K562 (cell line): ENCODE data around the gene SRSF6. TPM values are rescaled to one million over a fixed set of nuclear protein-coding genes. Genes with fewer than 3 reads are reported as not detected.

Experiments used
- ATAC-seq: fragments of 200-7000 bp; cut with Tn5 transposase; 3 replicates; pipeline ENCODE4 v1.9.1; 2020; ENCODE audit warnings: moderate library complexity
- BruUV-seq: library from RNA; stranded (reverse); fragments of 400-500 nt; replicated peaks from 2 replicates; lab custom pipeline; 2021; lab: Mats Ljungman, UMichigan
- CTCF ChIA-PET: fragments of 300-600 bp; formaldehyde crosslinking; extraction: SDS; loops from one replicate; lab custom pipeline; 2021; ENCODE audit warnings: low intra/inter-chr PET ratio; lab: Yijun Ruan, JAX
- POLR2A ChIA-PET: fragments of 300-600, 350-650 bp; sonication (Branson Sonifier 250); formaldehyde crosslinking; extraction: SDS; loops from one replicate; lab custom pipeline; 2021; ENCODE audit warnings: antibody characterized with exemption, inconsistent platforms; lab: Yijun Ruan, JAX
- DNase-seq, 4 experiments: peaks; one replicate each; pipeline versions ENCODE4 v3.0.0 to v3.0.0-alpha.2; 2011 to 2018; ENCODE audit warnings: low spot score in 3 of 4, mixed read lengths in 3 of 4; ENCODE audit errors: extremely low read depth in 1 of 4
- FAIRE-seq: peaks from 2 replicates; lab custom pipeline; 2011; peaks lifted over from hg19 to GRCh38; lab: Jason Lieb, UNC
- H2AFZ ChIP-seq: 2 replicates; pipeline ENCODE4 v1.6.0; 2011; ENCODE audit warnings: low read depth, low read length, control low read depth, inconsistent platforms
- H3K27ac ChIP-seq: fragments of 200-600 bp; 3 replicates; pipeline ENCODE4 v1.8.0; 2011; ENCODE audit warnings: low read depth, mild to moderate bottlenecking, control low read depth, inconsistent platforms, low read length, moderate library complexity, mixed read lengths; ENCODE audit errors: extremely low read depth
- H3K27me3 ChIP-seq, 2 experiments: fragments of 300-600 bp in 1 of 2; 2 replicates in 1 of 2; 3 replicates in 1 of 2; pipeline versions ENCODE4 v1.6.0 to v1.8.0; 2011; ENCODE audit warnings: inconsistent platforms in 2 of 2, low read length in 2 of 2, mild to moderate bottlenecking in 1 of 2, mixed read lengths in 1 of 2, moderate library complexity in 1 of 2; ENCODE audit not compliant: control insufficient read depth in 2 of 2, insufficient read depth in 2 of 2
- H3K36me3 ChIP-seq: fragments of 300-600 bp; 3 replicates; pipeline ENCODE4 v1.8.0; 2011; ENCODE audit warnings: mild to moderate bottlenecking, low read length, inconsistent platforms; ENCODE audit not compliant: control insufficient read depth, insufficient read depth
- H3K4me1 ChIP-seq, 2 experiments: fragments of 200-600 bp in 1 of 2; replicated peaks in 1 of 2; 2 replicates in 1 of 2; 3 replicates in 1 of 2; pipeline versions ENCODE4 v1.5.1 to v1.8.0; 2011; ENCODE audit warnings: inconsistent platforms in 2 of 2, low read length in 2 of 2, mild to moderate bottlenecking in 1 of 2, mixed read lengths in 1 of 2, moderate library complexity in 1 of 2; ENCODE audit not compliant: control insufficient read depth in 2 of 2, insufficient read depth in 2 of 2
- H3K4me2 ChIP-seq: 2 replicates; pipeline ENCODE4 v1.6.1; 2011; ENCODE audit warnings: low read length, control low read depth, inconsistent platforms, mixed read lengths; ENCODE audit not compliant: insufficient read depth
- H3K4me3 ChIP-seq: fragments of 200-600 bp; sonication (generic), shearing (Covaris generic); 2 replicates; pipeline ENCODE4 v1.5.1; 2016; ENCODE audit warnings: control low read depth, inconsistent platforms
- H3K79me2 ChIP-seq: fragments of 200-600 bp; 3 replicates; pipeline ENCODE4 v1.8.0; 2011; ENCODE audit warnings: low read length, inconsistent platforms; ENCODE audit not compliant: control insufficient read depth, insufficient read depth
- H3K9ac ChIP-seq, 2 experiments: 2 replicates each; pipeline versions ENCODE4 v1.6.0 to v1.6.1; 2011; ENCODE audit warnings: low read depth in 2 of 2, low read length in 2 of 2, control low read depth in 1 of 2, inconsistent platforms in 1 of 2, mild to moderate bottlenecking in 1 of 2, mixed read lengths in 1 of 2; ENCODE audit not compliant: insufficient read depth in 1 of 2
- H3K9me1 ChIP-seq: one replicate; pipeline ENCODE4 v1.6.0; 2011; ENCODE audit warnings: inconsistent platforms, mild to moderate bottlenecking, low read length, moderate library complexity; ENCODE audit not compliant: control insufficient read depth, insufficient read depth
- H3K9me3 ChIP-seq: replicated peaks from 2 replicates; pipeline ENCODE4 v1.5.1; 2011; ENCODE audit warnings: low read depth, low read length, inconsistent platforms; ENCODE audit not compliant: control insufficient read depth, insufficient read depth
- H4K20me1 ChIP-seq: replicated peaks from 2 replicates; pipeline ENCODE4 v1.6.1; 2011; ENCODE audit warnings: low read length, inconsistent platforms, mixed read lengths; ENCODE audit not compliant: control insufficient read depth, insufficient read depth
- BMI1 ChIP-seq: fragments of 150-350 bp; IDR thresholded peaks from 2 replicates; pipeline ENCODE4 v1.6.1; 2014; ENCODE audit warnings: low read length
- BRF1 ChIP-seq: IDR thresholded peaks from 3 replicates; pipeline ENCODE4 v1.6.1; 2011; ENCODE audit warnings: borderline replicate concordance, mild to moderate bottlenecking; ENCODE audit not compliant: insufficient read length; ENCODE audit errors: extremely low read depth
- CHCHD3 ChIP-seq: fragments of 250-450 bp; sonication (Bioruptor Pico); IDR thresholded peaks from 2 replicates; pipeline ENCODE4 v2.1.2; 2022; ENCODE audit warnings: mild to moderate bottlenecking
- HES1 ChIP-seq: fragments of 450-650 bp; IDR thresholded peaks from 2 replicates; pipeline ENCODE4 v1.6.1; 2016; ENCODE audit warnings: low read depth, mild to moderate bottlenecking, moderate library complexity
- HNRNPLL ChIP-seq: fragments of 200-400 bp; formaldehyde crosslinking; IDR thresholded peaks from 2 replicates; pipeline ENCODE4 v1.6.1; 2017; ENCODE audit warnings: low read length, low read depth, mild to moderate bottlenecking; ENCODE audit not compliant: poor library complexity, severe bottlenecking
- L3MBTL2 ChIP-seq: fragments of 450-650 bp; IDR thresholded peaks from 2 replicates; pipeline ENCODE4 v1.6.1; 2016; ENCODE audit warnings: mild to moderate bottlenecking, moderate library complexity
- MLLT1 ChIP-seq, 2 experiments: fragments of 450-650 bp; IDR thresholded peaks; 2 replicates each; pipeline ENCODE4 v1.6.1; 2016
- PCBP2 ChIP-seq: fragments of 200-400 bp; formaldehyde crosslinking; IDR thresholded peaks from 2 replicates; pipeline ENCODE4 v1.6.1; 2018; ENCODE audit warnings: low read length, low read depth, mild to moderate bottlenecking, moderate library complexity; ENCODE audit not compliant: poor library complexity, severe bottlenecking
- POLR2G ChIP-seq: fragments of 200-400 bp; formaldehyde crosslinking; IDR thresholded peaks from 2 replicates; pipeline ENCODE4 v1.6.1; 2017; ENCODE audit warnings: low read depth, mild to moderate bottlenecking, antibody characterized with exemption, low read length, moderate library complexity
- SREBF2 ChIP-seq: sonication (generic); formaldehyde crosslinking; IDR thresholded peaks from 2 replicates; pipeline ENCODE4 v1.4.0; 2020; ENCODE audit warnings: mild to moderate bottlenecking, missing genetic modification reagents
- U2AF1 ChIP-seq: fragments of 200-400 bp; formaldehyde crosslinking; optimal IDR thresholded peaks from 2 replicates; pipeline ENCODE3; 2017; ENCODE audit warnings: mild to moderate bottlenecking, low read depth, low read length, moderate library complexity
- VEZF1 ChIP-seq: fragments of 200-800 bp; sonication (Bioruptor generic); IDR thresholded peaks from 2 replicates; pipeline ENCODE4 v1.6.1; 2017; ENCODE audit warnings: missing genetic modification characterization, missing compliant biosample characterization
- ZNF76 ChIP-seq: fragments of 250-450 bp; sonication (Bioruptor Pico); IDR thresholded peaks from 2 replicates; pipeline ENCODE4 v1.4.0; 2020; ENCODE audit warnings: mild to moderate bottlenecking, moderate library complexity, borderline replicate concordance
- ZNF785 ChIP-seq: fragments of 250-450 bp; sonication (Bioruptor Pico); IDR thresholded peaks from 2 replicates; pipeline ENCODE4 v1.4.0; 2020; ENCODE audit warnings: mild to moderate bottlenecking
- WGBS: fragments of 100-300 bp; shearing (Covaris generic); methylation state at CpG from one replicate; pipeline ENCODE4 v1.1.6; 2016; ENCODE audit warnings: low coverage, mixed read lengths; ENCODE audit not compliant: insufficient coverage; ENCODE audit errors: missing lambda C conversion rate; 5-methylcytosine and 5-hydroxymethylcytosine counted together
- in situ Hi-C: fragments of 300-500 bp; cut with MboI; formaldehyde crosslinking; loops from 4 replicates; pipeline ENCODE4 v1.15.0; 2018; ENCODE audit warnings: inconsistent platforms, mixed read lengths
- intact Hi-C: fragments of 100-400 bp; cut with micrococcal nuclease; formaldehyde crosslinking; loops from 2 replicates; pipeline ENCODE4 v1.14.2; 2022
- polyA plus RNA-seq, 8 experiments: library from polyadenylated mRNA; depleted of rRNA in 4 of 8; stranded (reverse) in 5 of 8; unstranded in 3 of 8; fragments of >200 nt; fragmentation: Nextera tagmentation in 2 of 8; fragmentation: Illumina TruSeq in 1 of 8; extraction: Ambion mirVana in 2 of 8; extraction: Trizol in 1 of 8; gene quantifications; 2 replicates each; pipeline versions ENCODE4 v1.2.1 to v1.2.3, GENCODE V29; 2011 to 2014; ENCODE audit warnings: inconsistent platforms in 1 of 8, missing spikeins in 1 of 8
- total RNA-seq, 7 experiments: library from RNA; depleted of rRNA in 6 of 7; stranded (reverse); fragments of >200 nt in 6 of 7; fragmentation: Illumina TruSeq in 2 of 7; extraction: Trizol in 2 of 7; gene quantifications; 2 replicates each; pipeline versions ENCODE4 v1.2.1 to v1.2.3, GENCODE V29; 2011 to 2021; ENCODE audit warnings: low replicate concordance in 1 of 7

SRSF6 gene
- total and polyA plus RNA-seq, 9 of the 15 experiments (the other 6 are each of a cell fraction or from before 2014, with no cell fraction given): 52.4 to 165 (median 117) TPM

GRCh38 chr20:43490038-43490437 is 32.3 kb downstream of the SRSF6 start (continued):
- TF ChIP-seq SREBF2 (CRISPR knock-in tag) (no peak), POLR2G (no peak)

- no peak overlapping the region for H3K4me3 ChIP-seq
- intact Hi-C loops: no loop called here
These were observed 34.4 kb downstream of the SRSF6 start for GRCh38 chr20:43492101-43492500.

More at GRCh38 chr20:43492101-43492500, 34.4 kb downstream of the SRSF6 start:
- DNase-seq: no peak
- Histone ChIP-seq H3K9ac (no peak overlapping the region), H3K9me1 (no peaks in the 10 kb centered on the region), H3K79me2 (no peaks in the 10 kb centered on the region), H3K4me2 (no peak overlapping the region), H4K20me1 (no peaks in the 10 kb centered on the region), H3K27ac (no peak overlapping the region), H3K9me3 (no peaks in the 10 kb centered on the region), H2AFZ (no peak overlapping the region), H3K4me1 (no peaks in the 10 kb centered on the region), H3K36me3 (no peaks in the 10 kb centered on the region), H3K27me3 (peaks cover 6 to 9% of the 10 kb centered on the region in 2 experiments; a peak in 4 of 5 replicates)
- TF ChIP-seq BMI1: no peak
- no peak for TF ChIP-seq HNRNPLL
- no peak for TF ChIP-seq ZNF76
- TF ChIP-seq BRF1: no peak
- no peak for TF ChIP-seq MLLT1 (IDR thresholded peaks at IDR 0.05)
- TF ChIP-seq CHCHD3 (CRISPR knock-in tag): no peak
- TF ChIP-seq ZNF785: no peak
- TF ChIP-seq L3MBTL2: no peak
- no peak for TF ChIP-seq PCBP2
- no peak for TF ChIP-seq U2AF1
- TF ChIP-seq VEZF1 (CRISPR knock-in tag): no peak
- TF ChIP-seq HES1: no peak
- no peak for FAIRE-seq
- BruUV-seq: no TSS peak
- ATAC-seq: no peak
- ChIA-PET POLR2A (interaction anchor here (0.6 to 1.2 kb wide), 4 partner anchors 11 to 35 kb away, joined by 3 to 5 read pairs (median 5); partner anchors contain the start of gene SRSF6), CTCF (no interaction called here)
- in situ Hi-C loops: no loop called here
- WGBS: 27% methylated on average over 3 of the region's 3 CpGs
